ENCODE data around the gene UBTF. TPM values are rescaled to one million over a fixed set of nuclear protein-coding genes. Genes with fewer than 3 reads are reported as not detected.

Gene UBTF
- total and polyA plus RNA-seq, 2 of the 4 experiments (the other 2 are of a cell fraction) = 29.7 to 42.1 TPM

GRCh38 chr17:44249501-44250246, 30.2 kb upstream of the UBTF start:
- Histone ChIP-seq H3K14ac (replicated peaks; ENCODE audit: low read depth, low read length) (no peak overlapping the region), H3K27me3 (ENCODE audit: control insufficient read depth, insufficient read depth, low read length) (peaks cover 41% of the 10 kb centered on the region), H3K56ac (ENCODE audit: extremely low read depth, insufficient read depth, low read length) (no peak overlapping the region), H3K9ac (ENCODE audit: low read depth, low read length) (no peak overlapping the region), H2BK15ac (ENCODE audit: low read depth, low read length) (no peak overlapping the region), H3K27ac (ENCODE audit: insufficient read depth, low read length) (no peak overlapping the region), H4K20me1 (ENCODE audit: insufficient read depth, low read length) (no peaks in the 10 kb centered on the region), H2AFZ (replicated peaks; ENCODE audit: low read length, poor library complexity) (no peak overlapping the region), H3K4ac (ENCODE audit: low read depth, low read length) (no peak overlapping the region), H3K18ac (ENCODE audit: low read depth, low read length) (no peak overlapping the region), H3K4me1 (ENCODE audit: control insufficient read depth, insufficient read depth, low read length) (no peaks in the 10 kb centered on the region), H2BK5ac (ENCODE audit: low read depth, low read length, poor library complexity, severe bottlenecking) (no peak overlapping the region), H2BK20ac (ENCODE audit: low read depth, low read length) (no peak overlapping the region), H4K5ac (ENCODE audit: low read depth, low read length) (no peak overlapping the region), H4K91ac (ENCODE audit: insufficient read depth, low read depth, low read length) (no peak overlapping the region), H3K4me2 (ENCODE audit: low read depth, low read length) (no peak overlapping the region), H3K9me3 (ENCODE audit: control insufficient read depth, insufficient read depth, low read length) (no peaks in the 10 kb centered on the region), H4K8ac (ENCODE audit: low read depth in 2 of 2, low read length in 2 of 2) (no peak overlapping the region), H3K36me3 (ENCODE audit: control insufficient read depth, insufficient read depth, low read length) (no peaks in the 10 kb centered on the region), H2AK9ac (replicated peaks; ENCODE audit: low read depth, low read length, poor library complexity) (no peak overlapping the region), H3K9me1 (ENCODE audit: insufficient read depth, low read length) (no peaks in the 10 kb centered on the region), H2AK5ac (ENCODE audit: low read depth, low read length) (no peak overlapping the region), H3K4me3 (ENCODE audit: insufficient read depth, low read depth, low read length) (no peak overlapping the region), H2BK120ac (ENCODE audit: low read depth, low read length) (no peak overlapping the region), H3K79me1 (ENCODE audit: low read depth in 1 of 2, low read length in 2 of 2) (no peaks in the 10 kb centered on the region), H3K23ac (ENCODE audit: low read depth, low read length) (no peak overlapping the region)
- TF ChIP-seq, protein P1, sequence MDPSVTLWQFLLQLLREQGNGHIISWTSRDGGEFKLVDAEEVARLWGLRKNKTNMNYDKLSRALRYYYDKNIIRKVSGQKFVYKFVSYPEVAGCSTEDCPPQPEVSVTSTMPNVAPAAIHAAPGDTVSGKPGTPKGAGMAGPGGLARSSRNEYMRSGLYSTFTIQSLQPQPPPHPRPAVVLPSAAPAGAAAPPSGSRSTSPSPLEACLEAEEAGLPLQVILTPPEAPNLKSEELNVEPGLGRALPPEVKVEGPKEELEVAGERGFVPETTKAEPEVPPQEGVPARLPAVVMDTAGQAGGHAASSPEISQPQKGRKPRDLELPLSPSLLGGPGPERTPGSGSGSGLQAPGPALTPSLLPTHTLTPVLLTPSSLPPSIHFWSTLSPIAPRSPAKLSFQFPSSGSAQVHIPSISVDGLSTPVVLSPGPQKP (IDR thresholded peaks at IDR 0.05; ENCODE audit: borderline replicate concordance, low read depth, low read length) = no peak
- TF ChIP-seq RAD21 (IDR thresholded peaks at IDR 0.05; ENCODE audit: low read length) (no peak), MAFK (IDR thresholded peaks at IDR 0.05; ENCODE audit: low read depth, low read length) (no peak), RCOR1 (IDR thresholded peaks at IDR 0.05; ENCODE audit: insufficient replicate concordance, low read length) (no peak), BHLHE40 (IDR thresholded peaks at IDR 0.05; ENCODE audit: low read depth, low read length) (no peak), CEBPB (IDR thresholded peaks at IDR 0.05; ENCODE audit: low read depth, low read length) (no peak), NFE2L2 (IDR thresholded peaks at IDR 0.05; ENCODE audit: low read depth, low read length) (no peak), FOS (IDR thresholded peaks at IDR 0.05; ENCODE audit: low read depth, low read length) (no peak), CHD1 (IDR thresholded peaks at IDR 0.05; ENCODE audit: low read depth, low read length) (no peak)
- TF ChIP-seq, protein P2, sequence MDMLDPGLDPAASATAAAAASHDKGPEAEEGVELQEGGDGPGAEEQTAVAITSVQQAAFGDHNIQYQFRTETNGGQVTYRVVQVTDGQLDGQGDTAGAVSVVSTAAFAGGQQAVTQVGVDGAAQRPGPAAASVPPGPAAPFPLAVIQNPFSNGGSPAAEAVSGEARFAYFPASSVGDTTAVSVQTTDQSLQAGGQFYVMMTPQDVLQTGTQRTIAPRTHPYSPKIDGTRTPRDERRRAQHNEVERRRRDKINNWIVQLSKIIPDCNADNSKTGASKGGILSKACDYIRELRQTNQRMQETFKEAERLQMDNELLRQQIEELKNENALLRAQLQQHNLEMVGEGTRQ (IDR thresholded peaks at IDR 0.05; ENCODE audit: low read depth, low read length) = no peak
- dilution Hi-C loops (cut with HindIII; ENCODE audit: low sequenced_read_pairs, unreplicated experiment) = no loop called here
- ChIA-PET CTCF (no interaction called here), POLR2A (ENCODE audit: unreplicated experiment) (no interaction called here)
- in situ Hi-C loops (cut with MboI; ENCODE audit: low sequenced_read_pairs) = no loop called here
- 86% methylated on average over 1 of the region's 9 CpGs; no CpG with 5 or more reads in 1 of the 2 experiments for WGBS, 2 experiments (ENCODE audit: extremely low coverage in 2 of 2, insufficient read length in 1 of 2)
- intact Hi-C loops (cut with micrococcal nuclease) = no loop called here
- ATAC-seq (ENCODE audit: low read depth) = no peak
- DNase-seq = no peak
- no TSS peak for BruUV-seq (replicated peaks)

All from IMR-90 (cell line).